HEK293 (cell line): ENCODE measurements around the gene KIF19.
A peak's percentile ranks its signal among the peaks of the same experiment; 100 is the strongest.

Experiments used
- BCL11A ChIP-seq: fragments of 450-650 bp; formaldehyde crosslinking; IDR thresholded peaks from 2 replicates; pipeline ENCODE4 v1.5.1; 2016; ENCODE audit warnings: low read depth, missing biosample characterization, missing genetic modification characterization
- CTCF ChIP-seq: fragments of 450-650 bp; formaldehyde crosslinking; IDR thresholded peaks from 2 replicates; pipeline ENCODE4 v1.5.1; 2016; ENCODE audit warnings: missing biosample characterization, missing genetic modification characterization
- ELK4 ChIP-seq: IDR thresholded peaks from 2 replicates; pipeline ENCODE4 v1.6.1; 2011; ENCODE audit warnings: mild to moderate bottlenecking, low read depth, low read length, borderline replicate concordance
- YY1 ChIP-seq: fragments of 450-650 bp; formaldehyde crosslinking; IDR thresholded peaks from 2 replicates; pipeline ENCODE4 v1.5.1; 2018; ENCODE audit warnings: missing biosample characterization, missing genetic modification characterization
- ZBTB10 ChIP-seq: fragments of 450-650 bp; formaldehyde crosslinking; IDR thresholded peaks from 2 replicates; pipeline ENCODE4 v1.5.1; 2016; ENCODE audit warnings: missing biosample characterization, missing genetic modification characterization
- ZBTB26 ChIP-seq: fragments of 450-650 bp; formaldehyde crosslinking; optimal IDR thresholded peaks from 2 replicates; pipeline ENCODE3; 2016; ENCODE audit warnings: missing biosample characterization, mild to moderate bottlenecking, missing genetic modification characterization
- ZBTB7A ChIP-seq: fragments of 450-650 bp; formaldehyde crosslinking; IDR thresholded peaks from 2 replicates; pipeline ENCODE4 v1.5.1; 2016; ENCODE audit warnings: low read depth, missing biosample characterization, missing genetic modification characterization
- ZNF121 ChIP-seq: fragments of 450-650 bp; formaldehyde crosslinking; IDR thresholded peaks from 2 replicates; pipeline ENCODE4 v1.5.1; 2016; ENCODE audit warnings: missing biosample characterization, missing genetic modification characterization
- ZNF138 ChIP-seq: fragments of 450-650 bp; formaldehyde crosslinking; IDR thresholded peaks from 2 replicates; pipeline ENCODE4 v1.5.1; 2016; ENCODE audit warnings: missing biosample characterization, missing genetic modification characterization, borderline replicate concordance
- ZNF274 ChIP-seq, 2 experiments: fragments of 200-500 bp in 1 of 2; fragments of 450-650 bp in 1 of 2; sonication (Bioruptor generic) in 1 of 2; formaldehyde crosslinking in 1 of 2; IDR thresholded peaks; 2 replicates each; pipeline versions ENCODE4 v1.5.1 to v1.6.1; 2014 to 2016; ENCODE audit warnings: borderline replicate concordance in 1 of 2, inconsistent platforms in 1 of 2, low read length in 1 of 2, missing biosample characterization in 1 of 2, missing genetic modification characterization in 1 of 2
- ZNF510 ChIP-seq: fragments of 450-650 bp; formaldehyde crosslinking; IDR thresholded peaks from 2 replicates; pipeline ENCODE4 v1.5.1; 2018; ENCODE audit warnings: mild to moderate bottlenecking, missing genetic modification characterization, missing biosample characterization; ENCODE audit not compliant: insufficient replicate concordance
- ZNF626 ChIP-seq: fragments of 450-650 bp; sonication (Bioruptor Pico); formaldehyde crosslinking; IDR thresholded peaks from 2 replicates; pipeline ENCODE4 v1.5.1; 2018; ENCODE audit warnings: missing biosample characterization, missing genetic modification characterization, inconsistent platforms
- ZSCAN18 ChIP-seq: fragments of 450-650 bp; formaldehyde crosslinking; IDR thresholded peaks from 2 replicates; pipeline ENCODE4 v1.5.1; 2016; ENCODE audit warnings: missing biosample characterization, missing genetic modification characterization

- TF ChIP-seq ZBTB26 (tag by site-specific recombination) (no peak), CTCF (tag by site-specific recombination) (no peak), ZBTB7A (tag by site-specific recombination) (no peak), ZNF121 (tag by site-specific recombination) (0 out of 2 replicates have a peak, but pooled peaks have one; percentile 27), ZNF138 (tag by site-specific recombination) (no peak), ZNF626 (tag by site-specific recombination) (no peak), ZNF274 (IDR thresholded peaks at IDR 0.05; ENCODE audit: low read length) (no peak), ZNF274 (tag by site-specific recombination; IDR thresholded peaks at IDR 0.05; ENCODE audit: borderline replicate concordance) (no peak), ZBTB10 (tag by site-specific recombination) (no peak), ELK4 (no peak), ZSCAN18 (tag by site-specific recombination) (no peak), YY1 (tag by site-specific recombination) (no peak), BCL11A (tag by site-specific recombination) (no peak), ZNF510 (no peak)
Measured at GRCh38 chr17:74390680-74391653, 64.9 kb downstream of the KIF19 start.
